GM21447 (cell line): Measurements from ENCODE around the gene CLASP1.
"Not testable (repeated sequence)": the region's sequence is repeated elsewhere in the genome, so short reads cannot be mapped to it uniquely, and the experiment has no call there.

Source experiments
- ATAC-seq: cut with Tn5 transposase; IDR thresholded peaks from one replicate; pipeline ENCODE4 v1.9.1; 2021; ENCODE audit not compliant: unreplicated experiment

CLASP1 gene

GRCh38 chr2:121333834-121334558 lies 315.3 kb downstream of the CLASP1 start:
- peak; percentile 86 for ATAC-seq

DNA sequence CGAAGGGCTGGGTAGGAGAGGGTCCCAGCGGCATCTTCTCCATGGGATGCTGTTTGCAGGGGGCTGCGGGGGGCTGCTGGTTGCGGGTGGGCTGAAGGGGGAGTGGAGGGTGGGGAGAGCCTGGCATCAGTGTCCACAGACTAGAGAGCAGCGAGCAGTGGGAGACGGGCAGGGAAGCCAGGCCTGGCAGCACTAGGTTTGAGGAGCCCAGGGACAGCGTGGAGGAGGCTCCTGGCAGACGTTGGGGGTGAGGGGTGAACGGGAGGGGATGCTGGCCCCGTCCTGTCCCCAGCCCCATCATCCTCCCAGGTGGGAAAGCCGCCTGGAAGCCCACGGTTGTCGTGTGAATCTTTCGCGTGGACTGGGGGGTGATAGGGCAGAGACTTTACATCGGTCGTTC lies 316.0 kb downstream of the CLASP1 start:
- no peak for ATAC-seq

GRCh38 chr2:121331324-121331723 lies 317.9 kb downstream of the CLASP1 start:
- not testable (repeated sequence) for ATAC-seq

GRCh38 chr2:121330921-121331320 lies 318.3 kb downstream of the CLASP1 start:
- ATAC-seq, result no peak

DNA sequence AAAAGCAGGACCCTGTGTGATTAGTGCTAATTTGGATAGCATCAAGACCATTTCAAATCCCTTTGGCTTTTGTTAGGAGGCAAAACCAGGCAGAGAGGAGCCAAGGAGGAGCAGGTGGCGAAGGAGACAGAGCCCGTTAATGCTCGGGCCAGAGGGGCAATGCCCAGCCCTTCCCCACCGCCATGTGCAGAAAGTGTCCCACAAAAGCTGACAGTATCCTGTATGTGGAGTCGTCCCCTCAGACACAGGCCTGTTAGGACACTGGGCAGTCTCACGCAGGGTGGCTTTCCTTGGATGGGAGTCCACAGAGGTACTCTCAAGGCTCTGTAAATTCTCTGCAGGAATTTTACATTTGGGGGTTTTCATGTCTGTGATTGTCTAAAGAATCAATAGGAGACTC lies 319.5 kb downstream of the CLASP1 start:
- ATAC-seq, result no peak

DNA sequence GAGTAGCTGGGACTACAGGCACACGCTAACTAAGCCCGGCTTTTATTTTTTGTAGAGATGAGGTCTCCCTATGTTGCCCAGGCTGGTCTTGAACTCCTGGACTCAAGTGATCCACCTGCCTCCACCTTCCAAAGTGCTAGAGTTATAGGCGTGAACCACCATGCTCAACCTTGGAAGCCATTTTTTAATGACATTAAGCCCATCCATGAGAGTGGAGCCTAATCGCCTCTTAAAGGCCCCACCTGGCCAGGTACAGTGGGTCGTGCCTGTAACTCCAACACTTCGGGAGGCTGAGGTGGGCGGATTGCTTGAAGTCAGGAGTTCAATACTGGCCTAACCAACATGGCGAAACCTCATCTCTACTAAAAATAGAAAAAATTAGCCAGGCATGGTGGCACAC lies 322.6 kb downstream of the CLASP1 start:
- no peak for ATAC-seq

DNA sequence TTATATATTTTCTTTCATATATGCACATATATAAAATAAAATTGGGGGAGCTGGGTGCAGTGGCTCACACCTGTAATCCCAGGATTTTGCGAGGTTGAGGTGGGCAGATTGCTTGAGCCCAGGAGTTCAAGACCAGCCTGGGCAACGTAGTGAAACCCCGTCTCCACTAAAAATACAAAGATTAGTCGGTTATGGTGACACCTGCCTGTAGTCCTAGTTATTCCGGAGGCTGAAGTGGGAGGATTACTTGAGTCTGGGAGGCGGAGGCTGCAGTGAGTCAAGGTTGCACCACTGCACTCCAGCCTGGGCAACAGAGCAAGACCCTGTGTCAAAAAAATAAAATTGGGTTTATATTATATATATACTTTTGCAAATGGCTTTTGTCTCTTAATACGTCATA lies 324.7 kb downstream of the CLASP1 start:
- ATAC-seq, result no peak

- ATAC-seq, result no peak
Measured at GRCh38 chr2:121321476-121321875, 327.8 kb downstream of the CLASP1 start.

DNA sequence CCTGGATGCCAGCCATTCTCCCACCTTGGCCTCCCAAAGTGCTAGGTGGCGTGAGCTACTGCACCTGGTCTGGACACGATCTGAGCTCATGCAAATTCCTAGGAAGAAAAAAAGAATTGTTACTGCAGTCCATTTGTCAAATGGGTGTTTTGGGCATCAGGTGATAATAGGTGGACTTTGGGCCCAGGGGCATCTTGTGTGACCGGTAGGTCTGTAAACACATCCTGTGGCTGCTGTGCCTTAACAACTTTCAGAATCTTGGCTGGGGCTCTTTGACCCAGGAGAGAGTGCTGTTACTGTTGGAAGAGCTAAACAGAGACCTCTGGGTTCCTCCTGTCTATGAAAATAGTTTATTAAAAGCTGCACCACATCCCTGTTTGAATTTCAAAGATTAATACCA lies 329.3 kb downstream of the CLASP1 start:
- ATAC-seq, result no peak

DNA sequence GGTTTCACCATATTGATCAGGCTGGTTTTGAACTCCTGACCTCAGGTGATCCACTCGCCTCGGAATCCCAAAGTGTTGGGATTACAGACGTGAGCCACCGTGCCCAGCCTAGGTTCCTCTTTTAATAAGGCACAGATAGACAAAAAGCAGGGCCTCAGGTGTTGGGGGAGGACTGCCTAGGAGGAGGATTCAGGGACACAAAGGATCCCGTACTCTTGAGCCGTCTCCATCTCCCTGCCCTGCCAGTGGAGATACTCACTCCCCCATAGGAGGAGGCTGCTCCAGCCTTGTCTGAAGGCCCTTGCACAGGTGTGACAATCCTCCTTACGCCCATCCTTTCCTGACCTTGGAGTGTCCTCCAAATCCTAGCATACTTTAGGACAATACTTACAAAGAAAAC lies 332.3 kb downstream of the CLASP1 start:
- ATAC-seq, result no peak

DNA sequence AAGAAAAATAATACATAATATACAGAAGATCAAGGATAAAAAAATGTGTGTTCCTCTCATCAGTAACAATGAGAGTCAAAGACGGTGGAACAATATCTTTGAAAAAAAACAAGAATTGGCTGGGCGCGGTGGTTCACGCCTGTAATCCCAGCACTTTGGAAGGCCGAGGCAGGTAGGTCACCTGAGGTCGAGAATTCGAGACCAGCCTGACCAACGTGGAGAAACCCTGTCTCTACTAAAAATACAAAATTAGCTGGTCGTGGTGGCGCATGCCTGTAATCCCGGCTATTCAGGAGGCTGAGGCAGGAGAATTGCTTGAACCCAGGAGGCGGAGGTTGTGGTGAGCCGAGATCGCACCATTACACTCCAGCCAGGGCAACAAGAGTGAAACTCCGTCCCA lies 335.6 kb downstream of the CLASP1 start:
- not testable (repeated sequence) for ATAC-seq

DNA sequence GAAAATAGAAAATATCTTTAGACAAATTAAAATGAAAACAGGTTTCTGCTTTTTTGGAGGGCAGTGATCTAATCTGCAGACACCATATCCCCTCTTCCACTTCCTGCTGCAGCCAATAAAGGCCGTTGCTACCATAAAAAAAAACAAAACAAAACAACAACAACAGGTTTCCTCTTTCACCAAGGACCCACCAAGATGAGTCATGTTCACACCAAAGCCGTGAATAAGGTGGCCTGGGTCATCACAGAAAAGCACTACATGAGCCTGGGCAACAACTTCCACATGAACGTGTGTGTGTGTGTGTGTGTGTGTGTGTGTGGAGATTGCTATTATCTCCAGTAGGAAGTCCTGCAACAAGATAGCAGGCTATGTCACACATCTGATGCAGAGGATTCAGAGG lies 339.5 kb downstream of the CLASP1 start:
- no peak for ATAC-seq

DNA sequence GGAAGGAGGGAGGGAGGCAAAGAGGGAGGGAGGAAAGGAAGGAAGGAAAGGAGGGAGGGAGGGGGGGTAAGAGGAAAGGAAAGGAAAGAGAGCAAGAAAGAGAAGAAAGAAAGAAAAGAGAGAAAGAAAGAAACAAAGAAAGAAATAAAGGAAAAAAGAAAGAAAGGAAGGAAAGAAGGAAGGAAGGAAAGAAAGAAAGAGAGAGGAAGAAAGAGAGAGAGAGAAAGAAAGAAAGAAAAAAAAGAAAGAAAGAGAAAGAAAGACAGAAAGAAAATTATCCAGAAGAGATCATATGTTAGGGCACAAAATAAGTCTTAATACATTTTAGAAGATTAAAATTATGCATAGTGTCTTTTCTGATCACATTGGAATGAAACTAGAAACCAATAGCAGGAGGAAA lies 339.9 kb downstream of the CLASP1 start:
- ATAC-seq, result no peak

DNA sequence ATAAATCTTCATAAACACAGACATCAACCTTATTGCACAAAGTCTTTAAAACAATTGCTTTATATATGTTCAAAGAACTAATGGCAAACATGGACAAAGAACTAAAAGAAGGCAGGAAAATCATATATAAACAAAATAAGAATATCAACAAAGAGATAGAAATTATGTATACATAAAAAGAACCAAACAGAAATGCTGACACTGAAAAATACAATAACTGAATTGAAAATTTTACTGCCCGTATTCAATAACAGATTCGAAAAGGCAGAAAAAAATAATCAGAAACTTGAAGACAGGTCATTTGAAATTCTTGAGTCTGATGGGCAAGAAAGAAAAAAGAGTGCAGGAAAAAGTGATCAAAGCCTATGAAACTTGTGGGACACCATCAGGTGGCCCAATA lies 342.2 kb downstream of the CLASP1 start:
- no peak for ATAC-seq

DNA sequence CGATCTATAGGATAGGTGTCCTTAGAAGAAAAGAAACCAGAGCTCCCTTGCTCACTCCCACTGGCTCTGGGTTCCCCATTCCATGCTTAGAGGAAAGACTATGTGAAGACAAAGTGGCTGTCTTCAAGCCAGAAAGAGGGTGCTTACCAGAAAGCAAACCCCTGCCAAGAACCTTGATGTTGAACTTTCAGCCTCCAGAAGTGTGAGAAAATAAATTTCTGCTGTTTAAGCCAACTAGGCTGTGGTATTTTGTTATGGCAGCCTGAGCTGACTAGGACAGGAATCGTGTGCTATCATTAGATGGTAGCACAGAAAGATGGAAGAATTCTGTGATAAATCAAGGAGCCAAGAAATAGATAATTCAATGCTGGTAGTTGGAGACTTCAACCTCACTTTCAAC lies 344.3 kb downstream of the CLASP1 start:
- ATAC-seq, result no peak

DNA sequence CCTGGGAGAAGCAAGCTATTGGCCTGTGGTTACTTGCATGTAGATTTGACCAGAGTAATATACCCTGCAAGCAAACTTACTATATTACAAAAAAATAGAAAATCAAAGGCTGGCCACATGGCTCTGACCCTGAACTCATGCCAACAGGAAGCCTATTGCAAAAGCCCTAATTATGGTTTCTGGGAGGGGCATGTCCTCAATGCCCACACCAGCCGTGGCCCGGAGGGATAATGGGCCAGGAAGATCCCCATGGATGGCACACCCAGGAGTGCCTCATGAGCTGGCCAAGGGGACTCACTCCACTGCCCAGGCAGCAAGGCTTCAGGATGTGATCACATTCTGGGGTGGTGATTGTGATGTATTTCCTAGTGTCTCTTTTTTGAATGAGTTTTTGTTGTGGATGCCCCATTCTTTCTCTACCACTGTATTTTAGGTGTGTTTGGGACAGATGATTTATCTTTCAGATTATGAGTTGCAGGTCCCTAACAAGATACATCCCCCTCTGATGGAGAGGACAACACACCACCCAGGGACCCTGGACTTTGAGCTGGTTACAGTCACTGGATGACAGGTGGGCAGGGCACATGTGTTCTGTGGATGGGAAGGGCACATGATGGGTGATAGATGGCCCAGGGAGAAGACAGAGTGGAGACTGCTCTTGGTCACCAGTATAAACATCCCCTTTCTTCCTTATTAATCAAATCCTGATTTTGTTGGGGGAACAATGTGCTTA lies 345.6 kb downstream of the CLASP1 start:
- ATAC-seq, result no peak

GRCh38 chr2:121301190-121301589 lies 348.1 kb downstream of the CLASP1 start:
- ATAC-seq, result not testable (repeated sequence)

DNA sequence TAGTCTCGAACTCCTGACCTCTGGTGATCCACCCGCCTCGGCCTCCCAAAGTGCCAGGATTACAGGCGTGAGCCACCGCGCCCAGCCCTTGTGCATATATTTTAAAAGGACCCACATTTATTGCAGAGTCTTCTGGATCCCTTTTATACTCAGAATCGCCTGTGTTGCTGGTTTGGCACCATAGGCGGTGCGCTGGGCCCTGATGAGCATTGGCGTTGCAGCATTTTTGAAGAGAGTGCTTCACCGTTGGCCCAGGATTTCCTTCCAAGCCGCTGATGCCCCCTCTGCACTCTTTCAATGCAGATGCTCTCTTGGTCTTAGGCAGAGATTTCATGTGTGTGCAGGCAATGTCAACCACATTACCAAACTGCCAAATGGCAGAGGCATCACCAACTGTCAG lies 350.8 kb downstream of the CLASP1 start:
- ATAC-seq, result no peak

DNA sequence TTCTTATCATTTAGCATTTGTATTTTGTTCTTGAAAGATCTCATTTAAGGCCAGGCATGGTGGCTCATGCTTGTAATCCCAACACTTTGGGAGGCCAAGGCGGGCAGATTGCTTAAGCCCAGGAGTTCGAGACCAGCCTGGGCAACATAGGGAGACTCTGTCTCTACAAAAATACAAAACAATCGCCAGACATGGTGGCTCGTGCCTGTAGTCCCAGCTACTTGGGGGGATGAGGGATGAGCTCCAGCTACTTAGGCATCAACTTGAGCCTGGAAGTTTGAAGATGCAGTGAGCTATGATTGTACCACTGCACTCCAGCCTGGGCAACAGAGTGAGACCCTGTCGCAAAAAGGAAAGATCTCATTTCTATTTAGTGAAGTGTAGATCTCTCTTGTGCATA lies 351.4 kb downstream of the CLASP1 start:
- ATAC-seq, result not testable (repeated sequence)

DNA sequence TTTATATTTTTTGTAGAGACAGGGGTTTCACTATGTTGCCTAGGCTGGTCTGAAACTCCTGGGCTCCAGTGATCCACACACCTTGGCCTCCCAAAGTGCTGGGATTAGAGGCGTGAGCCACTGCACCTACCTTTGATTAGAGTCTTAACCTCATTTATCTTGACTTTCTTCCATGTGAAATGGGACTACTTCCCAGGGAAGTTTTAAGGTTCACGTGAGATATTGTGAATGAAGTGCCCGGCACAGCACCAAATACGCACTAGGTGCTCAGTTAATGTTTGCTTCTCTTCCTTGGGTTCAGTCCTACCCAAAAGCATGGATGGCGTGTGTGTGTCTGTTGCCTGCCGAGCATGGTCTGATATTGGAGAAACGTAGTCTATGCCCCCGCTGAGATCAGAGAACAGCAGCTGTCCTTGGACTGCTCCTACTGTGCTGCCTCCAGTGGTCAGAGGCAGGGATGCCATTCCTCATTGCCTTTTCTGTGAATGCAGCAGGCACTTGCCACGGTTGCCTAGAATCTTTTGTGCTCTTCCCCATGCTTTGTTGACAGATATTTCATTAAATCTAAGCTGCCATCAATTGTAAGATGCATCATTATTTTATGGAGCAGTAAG lies 351.9 kb downstream of the CLASP1 start:
- ATAC-seq, result no peak

DNA sequence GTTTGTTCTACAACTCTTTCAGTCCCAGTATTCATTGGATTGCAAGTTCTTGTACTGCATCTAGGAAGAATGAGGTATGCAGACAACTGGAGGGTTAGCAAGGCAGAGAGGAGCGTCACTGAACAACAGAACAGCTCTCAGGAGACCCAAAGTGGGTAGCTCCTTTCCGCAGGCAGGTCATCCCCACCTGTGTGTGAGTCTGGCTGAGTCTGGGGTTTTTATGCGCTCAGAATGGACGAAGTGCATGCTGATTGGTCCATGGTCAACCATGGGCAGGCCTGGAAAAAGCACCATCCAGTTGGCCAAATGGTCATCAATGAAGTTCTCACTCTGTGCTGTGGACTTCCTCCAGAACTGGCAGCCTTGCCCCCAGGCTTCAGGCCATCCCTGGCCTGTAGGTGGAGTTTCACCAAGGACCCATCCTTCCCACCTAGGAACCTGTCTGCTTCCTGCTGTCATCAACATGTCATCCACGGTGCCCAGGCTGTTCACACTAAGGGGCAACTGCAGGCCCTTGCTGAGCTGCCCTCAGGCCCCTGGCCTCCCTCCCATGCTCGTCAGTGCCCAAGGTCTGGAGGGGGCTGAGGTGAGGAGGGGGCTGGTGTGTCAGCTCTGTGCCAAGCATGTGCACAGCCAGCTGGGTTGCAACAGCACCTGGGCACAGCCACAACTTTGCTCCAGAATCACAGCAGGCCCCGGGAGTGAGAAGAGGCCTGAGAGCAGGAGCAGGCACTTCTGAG lies 353.2 kb downstream of the CLASP1 start:
- ATAC-seq, result no peak
